SK-N-SH treated with all-trans-retinoic acid at 6 μM for 48 hours (cell line): ENCODE measurements around the gene CIT.

Experiments used
- ATAC-seq: fragments of 200-7000 bp; cut with Tn5 transposase; 3 replicates; pipeline ENCODE4 v1.9.1; 2020; ENCODE audit warnings: mild to moderate bottlenecking, moderate library complexity
- ARNTL ChIP-seq: fragments of 450-650 bp; formaldehyde crosslinking; IDR thresholded peaks from 2 replicates; pipeline ENCODE4 v1.5.0; 2020; ENCODE audit warnings: low read depth, mild to moderate bottlenecking, moderate library complexity, borderline replicate concordance
- BACH2 ChIP-seq: fragments of 250-450 bp; sonication (Bioruptor Pico); IDR thresholded peaks from 2 replicates; pipeline ENCODE4 v1.9.0; 2021; ENCODE audit warnings: mild to moderate bottlenecking, borderline replicate concordance
- CREB5 ChIP-seq: fragments of 250-450 bp; sonication (Bioruptor Pico); IDR thresholded peaks from 2 replicates; pipeline ENCODE4 v1.5.1; 2020; ENCODE audit warnings: low read depth, mild to moderate bottlenecking, moderate library complexity
- CSDC2 ChIP-seq: fragments of 250-450 bp; sonication (Bioruptor Pico); IDR thresholded peaks from 2 replicates; pipeline ENCODE4 v1.5.0; 2020; ENCODE audit warnings: mild to moderate bottlenecking, moderate library complexity
- ESRRG ChIP-seq: fragments of 250-450 bp; sonication (Bioruptor Pico); IDR thresholded peaks from 2 replicates; pipeline ENCODE4 v1.6.1; 2021; ENCODE audit warnings: mild to moderate bottlenecking
- GLIS3 ChIP-seq: fragments of 250-450 bp; sonication (Bioruptor Pico); IDR thresholded peaks from 2 replicates; pipeline ENCODE4 v1.5.0; 2020; ENCODE audit warnings: mild to moderate bottlenecking, moderate library complexity
- ISL1 ChIP-seq: fragments of 250-450 bp; sonication (Bioruptor Pico); IDR thresholded peaks from 2 replicates; pipeline ENCODE4 v2.1.2; 2022; ENCODE audit warnings: mild to moderate bottlenecking, moderate library complexity
- OSR1 ChIP-seq: fragments of 250-450 bp; sonication (Bioruptor Pico); IDR thresholded peaks from 2 replicates; pipeline ENCODE4 v1.8.0; 2022; ENCODE audit warnings: moderate library complexity, mild to moderate bottlenecking, inconsistent platforms
- POU6F1 ChIP-seq: fragments of 250-450 bp; sonication (Bioruptor Pico); IDR thresholded peaks from 2 replicates; pipeline ENCODE4 v1.8.0; 2021; ENCODE audit warnings: low read depth, mild to moderate bottlenecking, moderate library complexity, borderline replicate concordance
- PPARA ChIP-seq: fragments of 250-450 bp; sonication (Bioruptor Pico); IDR thresholded peaks from 2 replicates; pipeline ENCODE4 v1.5.0; 2020; ENCODE audit warnings: mild to moderate bottlenecking, borderline replicate concordance
- RARB ChIP-seq: fragments of 250-450 bp; sonication (Bioruptor Pico); IDR thresholded peaks from 2 replicates; pipeline ENCODE4 v1.8.0; 2021; ENCODE audit warnings: mild to moderate bottlenecking, moderate library complexity
- SNAI2 ChIP-seq: fragments of 250-450 bp; sonication (Bioruptor Pico); IDR thresholded peaks from 2 replicates; pipeline ENCODE4 v1.5.0; 2020; ENCODE audit warnings: mild to moderate bottlenecking, moderate library complexity
- TCF4 ChIP-seq: fragments of 250-450 bp; sonication (Bioruptor Pico); IDR thresholded peaks from 2 replicates; pipeline ENCODE4 v1.8.0; 2021; ENCODE audit warnings: mild to moderate bottlenecking, moderate library complexity, borderline replicate concordance
- TOX ChIP-seq: fragments of 250-450 bp; sonication (Bioruptor Pico); IDR thresholded peaks from 2 replicates; pipeline ENCODE4 v1.8.0; 2021; ENCODE audit warnings: mild to moderate bottlenecking, moderate library complexity, borderline replicate concordance
- ZC3H10 ChIP-seq: fragments of 250-450 bp; sonication (Bioruptor Pico); IDR thresholded peaks from 2 replicates; pipeline ENCODE4 v1.5.1; 2021; ENCODE audit warnings: mild to moderate bottlenecking, moderate library complexity
- ZFP3 ChIP-seq: fragments of 250-450 bp; sonication (Bioruptor Pico); IDR thresholded peaks from 2 replicates; pipeline ENCODE4 v1.5.0; 2020; ENCODE audit warnings: mild to moderate bottlenecking, moderate library complexity
- ZFP30 ChIP-seq: fragments of 450-650 bp; formaldehyde crosslinking; IDR thresholded peaks from 2 replicates; pipeline ENCODE4 v1.5.0; 2022; ENCODE audit warnings: mild to moderate bottlenecking, moderate library complexity
- ZNF565 ChIP-seq: fragments of 450-650 bp; formaldehyde crosslinking; conservative IDR thresholded peaks from 2 replicates; pipeline ENCODE4 v1.5.0; 2020; ENCODE audit warnings: low read depth, mild to moderate bottlenecking, moderate library complexity
- ZNF70 ChIP-seq: fragments of 450-650 bp; formaldehyde crosslinking; IDR thresholded peaks from 2 replicates; pipeline ENCODE4 v1.5.0; 2020; ENCODE audit warnings: mild to moderate bottlenecking, moderate library complexity
- ZNF8 ChIP-seq: fragments of 450-650 bp; formaldehyde crosslinking; IDR thresholded peaks from 2 replicates; pipeline ENCODE4 v1.5.0; 2020; ENCODE audit warnings: mild to moderate bottlenecking, moderate library complexity
- TF ChIP-seq, protein P1 (sequence below): fragments of 250-450 bp; sonication (Bioruptor Pico); IDR thresholded peaks from 2 replicates; pipeline ENCODE4 v1.8.0; 2020; ENCODE audit warnings: mild to moderate bottlenecking, moderate library complexity, borderline replicate concordance
- TF ChIP-seq, protein P2 (sequence below): fragments of 250-450 bp; sonication (Bioruptor Pico); IDR thresholded peaks from 2 replicates; pipeline ENCODE4 v1.5.1; 2021; ENCODE audit warnings: mild to moderate bottlenecking, moderate library complexity

Gene CIT

DNA sequence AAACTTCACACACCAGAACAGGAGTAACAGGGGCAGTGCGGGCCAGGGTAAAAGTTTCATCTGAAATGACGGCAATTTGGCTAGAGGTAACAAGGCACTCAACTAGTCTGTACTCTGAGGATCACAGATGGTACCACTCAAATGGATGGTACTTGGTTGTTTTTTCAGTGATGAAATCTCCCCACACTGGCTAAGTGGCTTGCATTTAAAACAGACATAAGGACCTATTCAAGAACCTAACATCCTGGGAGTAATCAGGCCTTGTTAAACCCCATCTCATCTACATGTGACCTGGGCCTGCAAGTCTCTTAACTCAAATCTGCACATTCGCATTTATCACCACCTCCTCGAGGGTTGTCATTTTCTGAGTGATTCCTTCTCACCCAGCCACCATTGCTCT is 118.4 kb downstream of the CIT start:
- no peak for TF ChIP-seq ZNF8
- no peak for TF ChIP-seq SNAI2 (CRISPR knock-in tag)
- TF ChIP-seq ZFP3 (CRISPR knock-in tag) = no peak
- no peak for TF ChIP-seq ARNTL (CRISPR knock-in tag)
- no peak for TF ChIP-seq ZNF70
- no peak for TF ChIP-seq POU6F1 (CRISPR knock-in tag)
- TF ChIP-seq CREB5 = no peak
- no peak for TF ChIP-seq ISL1 (CRISPR knock-in tag)
- TF ChIP-seq RARB = no peak
- no peak for TF ChIP-seq ESRRG (CRISPR knock-in tag)
- TF ChIP-seq, protein P1, sequence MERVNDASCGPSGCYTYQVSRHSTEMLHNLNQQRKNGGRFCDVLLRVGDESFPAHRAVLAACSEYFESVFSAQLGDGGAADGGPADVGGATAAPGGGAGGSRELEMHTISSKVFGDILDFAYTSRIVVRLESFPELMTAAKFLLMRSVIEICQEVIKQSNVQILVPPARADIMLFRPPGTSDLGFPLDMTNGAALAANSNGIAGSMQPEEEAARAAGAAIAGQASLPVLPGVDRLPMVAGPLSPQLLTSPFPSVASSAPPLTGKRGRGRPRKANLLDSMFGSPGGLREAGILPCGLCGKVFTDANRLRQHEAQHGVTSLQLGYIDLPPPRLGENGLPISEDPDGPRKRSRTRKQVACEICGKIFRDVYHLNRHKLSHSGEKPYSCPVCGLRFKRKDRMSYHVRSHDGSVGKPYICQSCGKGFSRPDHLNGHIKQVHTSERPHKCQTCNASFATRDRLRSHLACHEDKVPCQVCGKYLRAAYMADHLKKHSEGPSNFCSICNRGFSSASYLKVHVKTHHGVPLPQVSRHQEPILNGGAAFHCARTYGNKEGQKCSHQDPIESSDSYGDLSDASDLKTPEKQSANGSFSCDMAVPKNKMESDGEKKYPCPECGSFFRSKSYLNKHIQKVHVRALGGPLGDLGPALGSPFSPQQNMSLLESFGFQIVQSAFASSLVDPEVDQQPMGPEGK (CRISPR knock-in tag) = no peak
- no peak for TF ChIP-seq TCF4 (CRISPR knock-in tag)
- TF ChIP-seq BACH2 = no peak
- no peak for TF ChIP-seq ZNF565
- TF ChIP-seq OSR1 (CRISPR knock-in tag) = no peak
- TF ChIP-seq, protein P2, sequence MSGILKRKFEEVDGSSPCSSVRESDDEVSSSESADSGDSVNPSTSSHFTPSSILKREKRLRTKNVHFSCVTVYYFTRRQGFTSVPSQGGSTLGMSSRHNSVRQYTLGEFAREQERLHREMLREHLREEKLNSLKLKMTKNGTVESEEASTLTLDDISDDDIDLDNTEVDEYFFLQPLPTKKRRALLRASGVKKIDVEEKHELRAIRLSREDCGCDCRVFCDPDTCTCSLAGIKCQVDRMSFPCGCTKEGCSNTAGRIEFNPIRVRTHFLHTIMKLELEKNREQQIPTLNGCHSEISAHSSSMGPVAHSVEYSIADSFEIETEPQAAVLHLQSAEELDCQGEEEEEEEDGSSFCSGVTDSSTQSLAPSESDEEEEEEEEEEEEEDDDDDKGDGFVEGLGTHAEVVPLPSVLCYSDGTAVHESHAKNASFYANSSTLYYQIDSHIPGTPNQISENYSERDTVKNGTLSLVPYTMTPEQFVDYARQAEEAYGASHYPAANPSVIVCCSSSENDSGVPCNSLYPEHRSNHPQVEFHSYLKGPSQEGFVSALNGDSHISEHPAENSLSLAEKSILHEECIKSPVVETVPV (CRISPR knock-in tag) = no peak
- no peak for TF ChIP-seq ZC3H10 (CRISPR knock-in tag)
- TF ChIP-seq PPARA (CRISPR knock-in tag) = no peak
- ATAC-seq = no peak

- TF ChIP-seq SNAI2 (CRISPR knock-in tag) (no peak), POU6F1 (CRISPR knock-in tag) (no peak), GLIS3 (CRISPR knock-in tag) (no peak), RARB (no peak), TOX (CRISPR knock-in tag) (no peak), ESRRG (CRISPR knock-in tag) (no peak)
- TF ChIP-seq, protein P2 (CRISPR knock-in tag) = no peak
- no peak for ATAC-seq
Measured at GRCh38 chr12:119758234-119758633, 118.9 kb downstream of the CIT start.

DNA sequence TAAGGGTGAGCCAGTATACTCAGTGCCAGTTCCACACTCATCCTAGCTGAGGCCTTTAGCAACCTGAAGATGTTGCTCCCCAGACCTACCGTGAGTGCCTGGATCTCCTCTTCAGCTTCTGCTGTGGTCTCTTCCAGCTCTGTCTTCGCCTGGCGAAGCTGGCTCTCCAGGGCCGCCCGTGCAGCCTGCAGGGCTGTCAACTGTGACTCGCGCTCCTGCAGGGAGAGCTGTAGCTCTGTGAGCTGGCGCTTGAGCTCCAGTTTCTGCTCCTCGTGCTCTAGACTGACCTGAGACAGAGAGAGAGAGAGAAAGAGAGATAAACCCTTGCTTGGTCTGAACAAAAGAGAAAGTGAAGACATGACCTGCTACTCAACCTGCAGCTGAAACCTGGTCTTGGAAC is 125.2 kb downstream of the CIT start:
- no peak for ATAC-seq
- no peak for TF ChIP-seq ARNTL (CRISPR knock-in tag)
- TF ChIP-seq, protein P2 (CRISPR knock-in tag) = no peak
- TF ChIP-seq OSR1 (CRISPR knock-in tag) = no peak
- TF ChIP-seq ZNF8 = no peak
- no peak for TF ChIP-seq ZC3H10 (CRISPR knock-in tag)
- no peak for TF ChIP-seq ESRRG (CRISPR knock-in tag)
- no peak for TF ChIP-seq POU6F1 (CRISPR knock-in tag)
- TF ChIP-seq ZFP30 = no peak
- no peak for TF ChIP-seq SNAI2 (CRISPR knock-in tag)
- TF ChIP-seq ZFP3 (CRISPR knock-in tag) = no peak
- TF ChIP-seq, protein P1 (CRISPR knock-in tag) = no peak
- TF ChIP-seq PPARA (CRISPR knock-in tag) = no peak
- no peak for TF ChIP-seq ZNF565
- no peak for TF ChIP-seq ZNF70
- no peak for TF ChIP-seq TCF4 (CRISPR knock-in tag)
- no peak for TF ChIP-seq CSDC2 (CRISPR knock-in tag)
- TF ChIP-seq BACH2 = no peak
